ENCODE results near the gene DDX23.
"Not testable (repeated sequence)": the region's sequence is repeated elsewhere in the genome, so short reads cannot be mapped to it uniquely, and the experiment has no call there.

DDX23 gene

DNA sequence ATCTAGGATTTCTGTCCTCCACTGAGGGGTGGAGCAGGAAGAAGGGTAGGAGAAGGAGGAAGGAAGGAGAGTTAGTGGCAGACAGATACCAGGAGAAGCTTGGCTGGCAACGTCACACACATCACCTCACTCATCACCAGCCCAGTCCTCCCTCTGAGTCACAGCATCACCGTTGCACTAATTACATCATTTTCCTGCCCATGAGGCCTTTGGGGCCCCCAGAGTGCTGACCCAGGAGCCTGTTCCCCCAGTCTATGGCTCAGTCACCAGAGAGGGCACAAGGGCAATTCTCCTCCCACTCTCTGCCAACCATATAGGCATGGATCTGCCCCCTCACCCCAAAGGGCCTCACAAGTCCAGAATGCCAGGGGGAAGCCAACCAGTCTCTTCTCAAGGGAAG lies 9.1 kb upstream of the DDX23 start:
- DNase-seq = peak; percentile 10

DNA sequence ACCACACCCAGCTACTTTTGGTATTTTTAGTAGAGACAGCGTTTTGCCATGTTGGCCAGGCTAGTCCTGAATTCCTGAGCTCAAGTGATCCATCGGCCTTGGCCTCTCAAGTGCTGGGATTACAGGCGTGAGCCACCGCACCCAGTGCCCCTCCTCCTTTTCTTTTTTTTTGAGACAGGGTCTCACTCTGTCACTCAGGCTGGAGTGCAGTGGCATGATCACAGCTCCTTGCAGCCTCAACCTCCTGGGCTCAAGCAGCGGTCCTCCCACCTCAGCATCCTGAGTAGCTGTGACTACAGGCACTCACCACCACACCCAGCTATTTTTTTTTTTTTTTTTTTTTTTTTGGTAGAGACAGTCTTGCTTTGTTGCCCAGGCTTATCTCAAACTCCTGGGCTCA lies 8.3 kb upstream of the DDX23 start:
- not testable (repeated sequence) for DNase-seq

DNA sequence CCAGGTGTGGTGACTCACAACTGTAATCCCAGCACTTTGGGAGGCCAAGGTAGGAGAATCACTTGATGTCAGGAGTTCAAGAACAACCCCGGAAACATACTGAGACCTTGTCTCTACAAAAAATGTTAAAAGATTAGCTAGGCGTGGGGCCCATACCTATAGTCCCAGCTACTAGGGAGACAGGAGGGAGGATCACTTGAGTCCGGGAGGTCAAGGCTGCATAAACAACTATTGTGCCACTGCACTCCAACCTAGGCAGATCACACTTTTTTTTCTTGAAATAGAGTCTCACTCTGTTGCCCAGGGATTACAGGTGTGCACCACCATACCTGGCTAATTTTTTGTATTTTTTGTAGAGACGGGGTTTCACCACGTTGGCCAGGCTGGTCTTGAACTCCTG lies 7.6 kb upstream of the DDX23 start:
- DNase-seq = no peak

DNA sequence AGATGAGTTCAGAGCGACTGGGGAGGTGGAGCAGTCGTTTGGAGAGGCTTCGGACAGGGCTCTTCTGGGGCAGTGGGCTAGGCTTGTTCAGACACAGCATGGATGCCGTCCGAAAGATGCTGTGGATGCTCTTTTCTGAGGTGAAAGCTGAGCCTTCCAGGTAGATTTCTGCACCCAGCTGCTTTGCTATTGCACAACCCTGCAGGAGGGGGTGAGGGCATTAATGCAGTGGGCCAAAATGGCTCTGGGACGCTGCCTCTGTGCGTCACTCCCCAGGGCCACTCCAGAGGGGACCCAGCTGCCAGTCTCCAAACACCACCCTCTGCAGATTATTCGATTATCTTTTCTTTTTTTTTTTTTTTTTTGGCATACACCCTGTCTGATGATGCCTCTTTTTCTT lies 6.1 kb upstream of the DDX23 start:
- DNase-seq = no peak

DNA sequence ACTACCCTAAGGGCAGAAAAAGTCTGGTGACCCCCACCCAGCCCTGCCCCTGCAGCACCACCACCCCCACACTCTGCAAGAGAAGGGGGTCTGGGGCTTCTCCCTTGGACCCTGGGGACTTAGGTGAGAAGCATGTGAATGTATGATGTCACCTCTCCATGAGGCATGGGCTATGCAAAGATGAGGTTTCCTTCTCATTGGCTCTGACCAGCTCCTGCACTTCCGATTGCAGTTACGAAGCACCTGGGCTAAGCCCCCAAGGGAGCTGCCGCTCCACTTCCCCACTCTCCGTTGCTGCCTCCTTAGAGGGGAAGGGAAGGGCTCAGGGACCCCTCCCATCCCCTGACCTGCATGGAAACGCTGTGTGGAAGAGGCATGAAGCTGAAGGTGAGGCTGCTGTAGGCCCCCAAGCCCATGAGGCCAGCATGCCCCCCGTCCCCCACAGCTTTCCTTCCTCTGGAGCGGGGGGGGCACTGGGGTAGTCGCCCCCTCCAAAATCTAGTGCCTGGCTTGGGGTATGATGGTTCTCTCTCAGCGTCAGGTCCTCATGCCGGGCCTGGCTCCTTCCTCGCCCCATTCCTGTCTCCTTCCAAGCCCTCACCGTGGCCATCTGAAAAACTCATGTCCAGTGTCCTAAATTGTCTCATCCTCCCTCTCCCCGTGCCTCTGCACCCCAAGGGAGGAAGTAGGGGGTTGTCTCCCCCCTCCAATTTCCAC lies 5.5 kb upstream of the DDX23 start:
- no peak for DNase-seq

DNA sequence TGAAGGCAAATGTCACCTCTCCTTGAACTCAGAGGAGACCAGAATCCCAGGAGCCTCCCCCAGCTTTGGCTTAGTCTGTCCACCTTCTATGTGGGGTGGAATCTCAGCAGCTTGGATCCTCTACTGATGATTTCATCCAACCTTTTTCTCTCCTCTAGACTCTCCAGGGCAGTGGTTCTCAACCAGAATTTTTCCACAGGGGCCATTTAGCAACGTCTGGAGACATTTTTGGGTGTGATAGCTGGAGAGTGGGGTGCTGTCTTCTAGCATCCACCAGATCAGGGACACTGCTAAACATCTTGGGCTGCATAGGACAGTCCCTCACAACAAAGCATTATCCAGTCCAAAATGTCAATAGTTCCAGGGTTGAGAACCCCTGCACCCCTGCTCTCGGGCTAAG lies 4.4 kb upstream of the DDX23 start:
- DNase-seq = no peak

DNA sequence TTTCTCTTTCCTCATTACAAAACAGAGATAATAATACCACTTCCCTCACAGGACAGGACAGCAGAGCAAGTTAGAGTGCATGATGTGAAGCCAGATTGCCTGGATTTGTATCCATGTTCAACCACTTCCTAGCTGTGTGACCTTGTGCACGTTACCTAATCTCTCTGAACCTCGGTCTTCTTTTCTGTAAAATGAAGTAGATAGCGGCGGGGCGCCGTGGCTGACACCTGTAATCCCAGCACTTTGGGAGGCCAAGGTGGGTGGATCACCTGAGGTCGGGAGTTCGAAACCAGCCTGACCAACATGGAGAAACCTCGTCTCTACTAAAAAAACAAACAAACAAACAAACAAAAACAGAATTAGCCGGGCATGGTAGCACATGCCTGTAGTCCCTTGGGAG lies 3.0 kb upstream of the DDX23 start:
- DNase-seq = not testable (repeated sequence)

DNA sequence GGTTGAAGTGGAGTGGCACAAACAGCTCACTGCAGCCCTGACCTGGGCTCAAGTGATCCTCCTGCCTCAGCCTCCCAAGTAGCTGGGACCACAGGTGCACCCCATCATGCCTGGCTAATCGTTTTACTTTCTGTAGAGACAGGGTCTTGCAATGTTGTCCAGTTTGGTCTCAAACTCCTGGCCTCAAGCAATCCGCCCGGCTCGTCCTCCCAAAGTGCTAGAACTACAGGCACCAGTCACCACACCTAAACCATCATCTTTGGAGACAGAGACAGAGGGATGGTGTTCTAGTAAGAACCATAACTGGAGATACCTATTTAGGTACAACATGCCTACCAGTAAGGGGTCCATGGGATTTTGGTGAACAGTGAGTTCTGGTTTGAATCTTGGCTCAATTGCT lies 2.5 kb upstream of the DDX23 start:
- no peak for DNase-seq

DNA sequence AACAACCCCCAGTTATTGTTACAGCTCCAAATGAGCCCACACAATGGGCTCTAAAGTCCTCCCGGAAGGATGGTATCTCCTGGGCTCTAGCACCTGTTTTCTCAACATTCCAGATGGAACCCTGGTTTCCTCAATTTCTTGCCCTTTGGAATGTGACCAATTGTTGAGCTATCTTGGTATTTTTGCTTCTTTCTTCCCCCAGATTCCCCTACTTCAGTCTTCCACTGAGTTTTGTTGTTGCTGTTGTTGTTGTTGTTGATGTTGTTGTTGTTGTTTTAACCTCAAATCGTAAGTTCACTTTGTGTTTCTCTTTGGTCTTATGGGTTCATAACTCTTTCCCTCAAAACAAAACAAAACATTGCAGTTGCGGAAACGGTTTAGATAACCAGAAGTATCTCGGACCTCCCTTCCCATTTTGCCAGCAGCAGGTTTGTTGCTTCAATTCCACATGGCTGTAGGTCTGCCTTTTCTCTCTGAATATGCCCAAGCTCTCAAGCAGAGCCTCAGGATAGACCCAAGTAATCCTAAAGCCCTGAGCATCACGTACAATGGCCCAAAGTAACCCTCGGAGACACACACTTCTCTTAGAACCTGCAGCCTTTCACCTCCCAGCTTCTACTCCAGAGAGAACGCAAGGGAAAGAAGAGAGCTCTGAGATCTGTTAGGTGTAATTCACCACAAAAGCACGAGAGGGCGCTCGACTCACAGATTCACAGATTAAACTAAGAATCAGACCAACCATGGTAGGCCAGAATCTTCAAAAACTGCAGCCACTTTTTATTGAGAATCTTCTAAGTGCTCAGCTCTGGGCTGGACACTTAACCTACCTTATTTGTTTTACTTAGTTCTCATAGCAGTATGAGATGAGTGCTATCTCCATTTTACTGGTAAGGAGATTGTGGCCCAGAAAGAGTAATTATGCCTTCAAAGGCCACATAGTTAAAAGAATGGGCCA lies 1.0 kb upstream of the DDX23 start:
- DNase-seq = peak; percentile 86

DNA sequence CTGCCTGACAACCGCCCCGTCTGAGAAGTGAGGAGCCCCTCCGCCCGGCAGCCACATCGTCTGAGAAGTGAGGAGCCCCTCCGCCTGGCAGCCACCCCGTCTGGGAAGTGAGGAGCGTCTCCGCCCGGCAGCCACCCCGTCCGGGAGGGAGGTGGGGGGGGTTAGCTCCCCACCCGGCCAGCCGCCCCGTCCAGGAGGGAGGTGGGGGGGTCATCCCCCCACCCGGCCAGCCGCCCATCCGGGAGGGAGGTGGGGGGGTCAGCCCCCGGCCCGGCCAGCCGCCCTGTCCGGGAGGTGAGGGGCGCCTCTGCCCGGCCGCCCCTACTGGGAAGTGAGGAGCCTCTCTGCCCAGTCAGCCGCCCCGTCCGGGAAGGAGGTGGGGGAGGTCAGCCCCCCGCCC lies 9.9 kb downstream of the DDX23 start:
- not testable (repeated sequence) for DNase-seq

DNA sequence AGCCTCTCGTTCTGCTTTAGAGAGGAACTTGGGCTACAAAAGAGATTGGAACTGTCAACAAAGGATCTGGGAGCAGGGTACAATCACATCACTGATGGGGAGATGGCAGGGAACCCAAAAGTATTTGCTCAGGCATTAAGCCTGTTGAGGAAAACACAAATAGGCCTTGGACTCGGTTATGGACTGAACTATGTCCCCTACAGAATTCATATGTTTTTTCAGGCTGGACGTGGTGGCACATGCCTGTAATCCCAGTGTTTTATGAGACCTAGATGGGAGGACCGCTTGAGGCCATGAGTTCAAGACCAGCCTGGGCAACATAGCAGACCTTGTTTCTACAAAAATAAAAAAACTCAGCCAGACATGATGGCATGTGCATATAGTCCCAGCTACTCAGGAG lies 13.9 kb downstream of the DDX23 start:
- no peak for DNase-seq

DNA sequence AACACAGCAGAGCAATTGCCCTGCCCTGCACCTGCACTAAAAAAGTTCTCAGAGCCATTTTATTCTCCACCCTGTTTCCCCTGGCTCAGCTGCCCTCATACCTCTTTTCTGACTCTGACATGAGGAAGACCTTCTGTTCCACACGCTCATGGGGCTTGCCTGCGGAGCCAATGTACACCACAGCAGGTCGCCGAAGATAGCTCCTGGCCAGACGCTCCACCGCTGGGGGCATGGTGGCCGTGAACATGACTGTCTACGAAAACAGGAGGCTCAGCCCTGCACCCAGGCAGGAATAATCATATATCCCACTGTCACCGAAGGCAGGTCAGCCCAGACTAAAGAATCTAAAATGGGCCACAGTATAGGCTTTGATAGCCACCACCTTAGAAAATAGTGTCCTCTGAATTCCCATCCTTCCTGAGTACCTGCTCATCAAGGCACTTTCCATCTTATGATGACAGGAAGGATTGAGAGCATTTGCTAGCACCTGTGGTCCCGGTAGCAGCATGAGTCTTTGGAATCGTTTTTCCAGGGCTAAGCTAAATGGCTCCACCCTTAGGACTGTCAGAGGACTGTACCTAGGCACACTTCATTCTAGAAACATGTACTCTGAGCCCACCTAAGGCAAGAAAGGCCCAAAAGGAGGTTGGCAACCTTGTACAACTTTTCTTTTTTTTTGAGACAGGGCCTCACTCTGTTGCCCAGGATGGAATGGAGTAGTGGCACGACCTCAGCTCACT lies 19.5 kb downstream of the DDX23 start:
- no peak for DNase-seq

DNA sequence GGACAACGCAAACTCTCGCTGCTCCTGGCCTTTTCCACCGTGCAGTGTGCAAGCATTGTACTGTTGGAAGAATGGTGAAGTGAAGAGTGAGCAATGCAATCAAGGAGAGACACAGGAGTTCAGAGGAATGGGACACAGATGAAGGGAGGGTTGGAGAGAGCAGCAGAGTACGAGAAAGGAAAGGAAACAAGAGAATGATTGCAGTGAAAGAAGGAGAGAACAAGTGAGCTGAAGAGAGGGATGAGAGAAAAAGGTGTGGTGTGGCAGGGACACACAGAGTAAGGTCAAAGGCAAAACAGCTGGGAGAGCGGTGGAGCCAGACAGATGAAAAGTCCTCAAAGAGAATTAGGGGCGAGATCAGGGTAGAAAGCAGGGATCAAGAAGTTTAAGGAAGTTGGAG lies 20.7 kb downstream of the DDX23 start:
- DNase-seq = no peak

DNA sequence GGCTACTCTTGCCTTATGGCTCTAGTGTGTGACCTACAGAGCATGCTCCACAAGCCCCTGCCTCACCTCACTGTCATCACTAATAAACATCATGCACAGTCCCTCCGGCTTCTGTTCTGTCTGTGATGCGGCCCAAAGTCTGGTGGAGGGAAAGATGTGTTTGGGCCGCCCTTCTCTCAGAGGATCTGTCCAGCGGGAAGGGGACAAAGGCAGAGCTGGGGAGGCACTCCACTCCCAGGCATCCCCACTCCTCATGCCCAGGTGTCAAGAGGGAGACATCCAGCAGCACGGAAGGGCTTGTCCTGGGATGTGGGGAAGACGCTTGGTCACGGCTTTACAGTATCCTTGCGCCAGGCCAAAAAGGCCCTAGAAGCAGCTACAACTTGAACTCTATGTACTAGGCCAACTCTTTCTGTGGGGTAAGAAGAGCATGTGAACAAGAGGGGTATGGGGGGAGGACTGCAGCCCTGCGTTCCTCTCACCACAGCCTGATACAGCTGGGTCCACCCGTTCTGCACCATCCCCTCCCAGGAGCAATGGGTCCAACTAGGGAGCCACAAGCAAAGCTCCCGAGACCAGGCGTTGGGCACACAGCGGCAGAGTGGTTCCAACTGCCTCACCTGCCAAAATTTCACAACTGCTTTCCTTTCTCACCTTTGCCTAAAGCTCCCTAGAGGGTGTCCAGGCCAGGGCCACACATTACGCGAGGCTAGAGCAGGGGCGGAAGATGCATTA lies 23.0 kb downstream of the DDX23 start:
- DNase-seq = no peak

DNA sequence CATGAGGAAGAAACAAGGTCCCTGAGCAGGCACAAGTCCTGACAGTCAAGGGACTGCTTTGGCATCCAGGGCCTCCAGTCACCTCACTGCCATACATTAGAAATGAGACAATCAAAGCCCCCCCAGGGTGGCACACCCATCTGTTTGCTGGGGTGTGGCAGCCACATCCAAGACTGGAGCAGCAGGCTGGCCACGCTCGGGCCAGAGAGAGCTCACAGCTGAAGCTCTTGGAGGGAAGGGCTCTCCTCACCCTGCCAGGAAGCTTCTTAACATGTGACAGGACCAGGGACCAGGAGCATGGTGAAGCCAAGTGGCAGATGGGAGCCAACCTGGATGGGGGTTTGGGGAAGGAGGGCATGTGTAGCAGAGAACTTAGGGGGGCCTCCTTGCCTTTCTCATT lies 23.7 kb downstream of the DDX23 start:
- DNase-seq = no peak

DNA sequence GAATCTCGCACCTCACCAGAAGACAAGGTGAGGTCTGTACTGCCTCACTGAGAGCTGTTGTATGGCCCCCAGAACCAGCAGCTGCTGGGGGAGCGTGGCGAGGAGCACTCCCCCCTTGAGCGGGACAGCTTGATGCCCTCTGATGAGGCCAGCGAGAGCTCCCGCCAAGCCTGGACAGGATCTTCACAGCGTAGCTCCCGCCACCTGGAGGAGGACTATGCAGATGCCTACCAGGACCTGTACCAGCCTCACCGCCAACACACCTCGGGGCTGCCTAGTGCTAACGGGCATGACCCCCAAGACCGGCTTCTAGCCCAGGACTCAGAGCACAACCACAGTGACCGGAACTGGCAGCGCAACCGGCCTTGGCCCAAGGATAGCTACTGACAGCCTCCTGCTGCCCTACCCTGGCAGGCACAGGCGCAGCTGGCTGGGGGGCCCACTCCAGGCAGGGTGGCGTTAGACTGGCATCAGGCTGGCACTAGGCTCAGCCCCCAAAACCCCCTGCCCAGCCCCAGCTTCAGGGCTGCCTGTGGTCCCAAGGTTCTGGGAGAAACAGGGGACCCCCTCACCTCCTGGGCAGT lies 24.4 kb downstream of the DDX23 start:
- no peak for DNase-seq

DNA sequence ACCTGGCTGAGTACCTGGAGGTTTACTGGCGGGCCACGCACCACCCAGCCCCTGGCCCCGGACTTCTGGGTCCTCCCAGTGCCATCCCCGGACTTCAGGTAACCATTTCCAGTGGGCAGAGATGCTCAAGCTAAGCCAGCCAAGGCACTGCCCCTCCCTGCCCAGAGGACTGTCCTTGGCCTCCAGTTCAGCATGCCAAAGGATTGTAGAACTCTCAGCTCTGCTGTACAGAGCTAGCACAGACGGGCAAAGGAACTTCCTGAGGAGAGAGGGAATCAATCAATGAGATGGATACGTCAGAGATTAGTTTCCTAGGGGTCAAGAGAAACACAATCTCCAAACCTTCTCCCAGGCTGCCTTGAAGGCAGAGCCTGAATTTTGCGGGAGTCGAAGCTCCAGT lies 24.9 kb downstream of the DDX23 start:
- DNase-seq = no peak

DNA sequence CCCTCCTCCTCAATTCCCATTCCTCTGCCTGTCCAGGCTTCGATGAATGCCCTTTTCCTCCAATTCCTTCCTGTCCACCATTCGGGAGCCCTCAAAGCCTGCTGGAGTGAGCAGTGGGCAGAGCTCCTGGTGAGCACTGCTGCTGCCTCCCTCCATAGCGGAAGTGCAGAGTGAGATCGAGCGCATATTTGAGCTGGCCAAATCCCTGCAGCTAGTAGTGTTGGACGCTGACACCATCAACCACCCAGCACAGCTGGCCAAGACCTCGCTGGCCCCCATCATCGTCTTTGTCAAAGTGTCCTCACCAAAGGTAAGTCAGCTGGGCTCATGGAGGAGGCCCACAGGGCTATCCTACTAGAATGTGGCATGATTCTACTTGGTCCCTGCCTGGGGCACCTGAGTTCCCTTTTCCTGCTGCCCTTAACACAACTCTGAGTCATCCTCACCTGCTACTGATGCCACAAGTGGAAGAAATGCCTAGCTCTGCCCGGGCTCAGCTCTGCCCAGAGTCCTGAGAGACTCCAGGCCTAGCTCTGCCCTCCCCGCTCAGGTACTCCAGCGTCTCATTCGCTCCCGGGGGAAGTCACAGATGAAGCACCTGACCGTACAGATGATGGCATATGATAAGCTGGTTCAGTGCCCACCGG lies 25.6 kb downstream of the DDX23 start:
- no peak for DNase-seq

DNA sequence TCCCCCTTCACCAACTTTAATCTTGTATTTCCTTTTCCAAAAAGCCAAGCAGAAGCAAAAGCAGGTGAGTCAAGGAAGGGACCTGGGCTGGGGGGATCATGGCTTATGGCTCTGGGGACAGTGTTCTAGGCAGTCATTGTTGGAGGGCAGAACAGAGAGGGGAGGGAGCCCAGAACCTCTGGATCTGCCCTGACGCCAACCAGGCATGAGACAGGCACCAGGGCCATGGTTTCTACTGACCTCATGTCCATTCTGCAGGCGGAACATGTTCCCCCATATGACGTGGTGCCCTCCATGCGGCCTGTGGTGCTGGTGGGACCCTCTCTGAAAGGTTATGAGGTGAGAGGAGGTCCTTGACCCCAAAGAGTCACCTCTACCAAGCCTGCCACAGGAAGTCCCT lies 27.1 kb downstream of the DDX23 start:
- DNase-seq = no peak

DNA sequence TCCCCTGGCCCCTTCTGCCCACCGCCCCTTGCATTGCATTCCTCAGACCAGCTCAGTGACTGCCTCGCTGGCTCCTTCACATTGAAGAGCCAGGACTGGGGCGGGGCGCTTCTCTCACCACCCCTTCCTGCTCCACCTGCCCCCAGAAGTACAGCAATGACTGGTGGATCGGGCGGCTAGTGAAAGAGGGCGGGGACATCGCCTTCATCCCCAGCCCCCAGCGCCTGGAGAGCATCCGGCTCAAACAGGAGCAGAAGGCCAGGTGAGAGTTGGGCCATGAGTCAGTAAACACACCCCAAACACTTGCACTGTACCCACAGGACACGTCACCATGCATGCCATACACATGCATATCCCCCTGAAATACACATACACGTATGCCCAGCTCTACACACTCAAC lies 27.9 kb downstream of the DDX23 start:
- no peak for DNase-seq

DNA sequence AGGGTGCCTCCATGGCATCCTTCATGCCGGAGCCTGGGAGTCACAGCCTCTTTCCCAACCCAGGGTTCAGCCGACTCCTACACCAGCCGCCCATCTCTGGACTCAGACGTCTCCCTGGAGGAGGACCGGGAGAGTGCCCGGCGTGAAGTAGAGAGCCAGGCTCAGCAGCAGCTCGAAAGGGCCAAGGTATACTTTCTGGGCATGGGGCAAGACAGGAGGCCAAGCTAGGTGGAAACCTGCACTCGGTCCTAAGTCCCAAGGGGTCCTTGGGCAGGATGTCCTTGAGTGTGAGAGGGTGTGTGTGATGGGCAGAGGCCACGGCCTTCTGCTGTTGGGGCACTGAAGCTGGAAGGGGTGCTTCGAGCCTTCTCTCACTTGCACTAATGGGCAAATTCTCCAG lies 28.7 kb downstream of the DDX23 start:
- DNase-seq = no peak

DNA sequence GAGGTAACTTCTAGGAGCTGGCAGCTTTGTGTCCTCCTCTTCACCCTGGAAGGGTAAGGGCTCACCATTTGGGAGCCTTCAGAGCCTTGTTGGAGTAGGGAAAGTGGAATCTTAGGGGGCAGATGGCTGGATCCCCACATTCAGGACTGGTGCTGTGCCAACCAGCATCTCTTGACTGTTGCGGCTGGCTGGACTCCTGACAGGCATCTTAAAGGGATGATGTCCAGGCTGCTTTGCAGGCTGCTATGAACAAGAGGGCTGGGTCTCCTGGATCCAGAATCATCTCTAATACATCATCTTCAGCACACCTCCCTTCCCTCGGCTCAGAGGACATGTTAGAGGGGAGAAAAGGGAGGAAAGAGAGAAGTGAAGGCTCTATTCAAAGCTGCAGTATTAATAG lies 29.3 kb downstream of the DDX23 start:
- no peak for DNase-seq
